Sigmoid colon (tissue), 4 donors: Measurements from ENCODE around the gene AGA.

ENCODE experiments used
- EP300 ChIP-seq, 4 donors: sonication (generic); formaldehyde crosslinking; IDR thresholded peaks; one replicate each; pipeline ENCODE4 v1.6.1; 2017; ENCODE audit warnings: antibody characterized with exemption in 4 of 4
- POLR2A ChIP-seq, 2 donors: fragments of 450-650 bp; IDR thresholded peaks; one replicate each; pipeline ENCODE4 v1.6.1; 2016; ENCODE audit warnings: antibody characterized with exemption in 2 of 2, mild to moderate bottlenecking in 2 of 2, moderate library complexity in 2 of 2
- POLR2AphosphoS5 ChIP-seq, 4 donors: sonication (generic); formaldehyde crosslinking; IDR thresholded peaks; one replicate each; pipeline ENCODE4 v1.6.1; 2017; ENCODE audit warnings: antibody characterized with exemption in 4 of 4
- TF ChIP-seq, protein P1 (sequence below), 4 experiments: fragments of 450-650 bp in 3 of 4; fragments of 200-600 bp in 1 of 4; IDR thresholded peaks; one replicate each; pipeline ENCODE4 v1.5.1; 2016 to 2019; ENCODE audit warnings: antibody characterized with exemption in 4 of 4, mild to moderate bottlenecking in 3 of 4, moderate library complexity in 2 of 4

DNA sequence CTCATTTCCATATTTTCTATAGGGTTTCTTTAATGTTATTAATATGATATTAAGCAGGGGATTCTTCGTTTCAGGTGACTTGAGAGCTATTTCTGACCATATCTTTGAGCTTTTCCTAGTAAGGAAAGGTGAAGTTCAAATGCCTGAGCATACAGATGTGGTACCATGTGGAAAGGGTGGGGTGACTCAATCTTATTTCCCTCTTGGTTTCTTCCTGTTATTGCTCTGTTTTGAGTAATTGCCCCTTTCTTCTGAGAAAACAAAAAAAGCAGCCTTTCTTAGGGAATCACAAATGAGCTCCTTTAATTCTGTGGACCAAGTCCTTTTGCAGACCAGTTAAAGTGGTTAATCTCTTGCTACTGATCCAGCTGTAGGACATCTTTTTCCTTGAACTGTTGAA lies 41.0 kb upstream of the AGA start:
- TF ChIP-seq, protein P1, sequence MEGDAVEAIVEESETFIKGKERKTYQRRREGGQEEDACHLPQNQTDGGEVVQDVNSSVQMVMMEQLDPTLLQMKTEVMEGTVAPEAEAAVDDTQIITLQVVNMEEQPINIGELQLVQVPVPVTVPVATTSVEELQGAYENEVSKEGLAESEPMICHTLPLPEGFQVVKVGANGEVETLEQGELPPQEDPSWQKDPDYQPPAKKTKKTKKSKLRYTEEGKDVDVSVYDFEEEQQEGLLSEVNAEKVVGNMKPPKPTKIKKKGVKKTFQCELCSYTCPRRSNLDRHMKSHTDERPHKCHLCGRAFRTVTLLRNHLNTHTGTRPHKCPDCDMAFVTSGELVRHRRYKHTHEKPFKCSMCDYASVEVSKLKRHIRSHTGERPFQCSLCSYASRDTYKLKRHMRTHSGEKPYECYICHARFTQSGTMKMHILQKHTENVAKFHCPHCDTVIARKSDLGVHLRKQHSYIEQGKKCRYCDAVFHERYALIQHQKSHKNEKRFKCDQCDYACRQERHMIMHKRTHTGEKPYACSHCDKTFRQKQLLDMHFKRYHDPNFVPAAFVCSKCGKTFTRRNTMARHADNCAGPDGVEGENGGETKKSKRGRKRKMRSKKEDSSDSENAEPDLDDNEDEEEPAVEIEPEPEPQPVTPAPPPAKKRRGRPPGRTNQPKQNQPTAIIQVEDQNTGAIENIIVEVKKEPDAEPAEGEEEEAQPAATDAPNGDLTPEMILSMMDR (IDR thresholded peaks at IDR 0.05), result no peak
- TF ChIP-seq POLR2A (IDR thresholded peaks at IDR 0.05) (no peak), EP300 (IDR thresholded peaks at IDR 0.05) (no peak), POLR2AphosphoS5 (IDR thresholded peaks at IDR 0.05) (no peak)
